IMR-90 (cell line): ENCODE measurements around the gene ALKBH3. TPM values are rescaled to one million over a fixed set of nuclear protein-coding genes. Genes with fewer than 3 reads are reported as not detected.

Source experiments
- ATAC-seq: fragments of 200-7000 bp; cut with Tn5 transposase; 2 replicates; pipeline ENCODE4 v1.9.1; 2020; ENCODE audit warnings: low read depth, mild to moderate bottlenecking, moderate library complexity
- BruUV-seq: library from RNA; stranded (reverse); fragments of 400-500 nt; replicated peaks from 2 replicates; lab custom pipeline; 2021; lab: Mats Ljungman, UMichigan
- CTCF ChIA-PET: fragments of 300-600 bp; formaldehyde crosslinking; extraction: SDS; loops from one replicate; lab custom pipeline; 2021; ENCODE audit warnings: antibody characterized with exemption; lab: Yijun Ruan, JAX
- POLR2A ChIA-PET: fragments of 300-600 bp; sonication (Branson Sonifier 250); formaldehyde crosslinking; loops from one replicate; lab custom pipeline; 2022; ENCODE audit warnings: antibody characterized with exemption; ENCODE audit not compliant: unreplicated experiment; lab: Charles Lee
- DNase-seq: peaks from one replicate; pipeline ENCODE4 v3.0.0; 2013
- H2AFZ ChIP-seq: replicated peaks from 2 replicates; pipeline ENCODE3; 2013; ENCODE audit warnings: low read length, mild to moderate bottlenecking; ENCODE audit not compliant: poor library complexity
- H2AK5ac ChIP-seq: 2 replicates; pipeline ENCODE4 v1.6.1; 2013; ENCODE audit warnings: low read depth, low read length, inconsistent platforms
- H2AK9ac ChIP-seq: replicated peaks from 2 replicates; pipeline ENCODE3; 2013; ENCODE audit warnings: mild to moderate bottlenecking, low read depth, low read length, moderate library complexity; ENCODE audit not compliant: poor library complexity
- H2BK120ac ChIP-seq: 2 replicates; pipeline ENCODE4 v1.6.1; 2013; ENCODE audit warnings: low read depth, low read length, inconsistent platforms
- H2BK15ac ChIP-seq: 3 replicates; pipeline ENCODE4 v1.6.1; 2013; ENCODE audit warnings: low read depth, low read length, inconsistent platforms
- H2BK20ac ChIP-seq: 2 replicates; pipeline ENCODE4 v1.6.1; 2013; ENCODE audit warnings: low read depth, mild to moderate bottlenecking, inconsistent platforms, low read length, moderate library complexity
- H2BK5ac ChIP-seq: 2 replicates; pipeline ENCODE4 v1.6.1; 2013; ENCODE audit warnings: mild to moderate bottlenecking, low read depth, low read length, inconsistent platforms; ENCODE audit not compliant: poor library complexity, severe bottlenecking
- H3K14ac ChIP-seq: replicated peaks from 2 replicates; pipeline ENCODE4 v1.6.1; 2013; ENCODE audit warnings: low read depth, low read length, inconsistent platforms
- H3K18ac ChIP-seq: 2 replicates; pipeline ENCODE4 v1.6.1; 2013; ENCODE audit warnings: low read depth, low read length, control low read depth
- H3K23ac ChIP-seq: 2 replicates; pipeline ENCODE4 v1.6.1; 2013; ENCODE audit warnings: low read depth, low read length, inconsistent platforms
- H3K27ac ChIP-seq: 2 replicates; pipeline ENCODE4 v1.5.1; 2013; ENCODE audit warnings: mild to moderate bottlenecking, control low read depth, low read length; ENCODE audit not compliant: insufficient read depth
- H3K27me3 ChIP-seq: 2 replicates; pipeline ENCODE4 v1.6.1; 2013; ENCODE audit warnings: low read length; ENCODE audit not compliant: control insufficient read depth, insufficient read depth
- H3K36me3 ChIP-seq: 2 replicates; pipeline ENCODE4 v1.6.1; 2013; ENCODE audit warnings: low read length, mixed read lengths; ENCODE audit not compliant: control insufficient read depth, insufficient read depth
- H3K4ac ChIP-seq: 2 replicates; pipeline ENCODE4 v1.6.1; 2013; ENCODE audit warnings: low read depth, low read length, inconsistent platforms
- H3K4me1 ChIP-seq: 2 replicates; pipeline ENCODE4 v1.6.1; 2013; ENCODE audit warnings: low read length, mixed read lengths; ENCODE audit not compliant: control insufficient read depth, insufficient read depth
- H3K4me2 ChIP-seq: 2 replicates; pipeline ENCODE4 v1.6.1; 2013; ENCODE audit warnings: low read depth, mild to moderate bottlenecking, control low read depth, low read length, moderate library complexity
- H3K4me3 ChIP-seq: 2 replicates; pipeline ENCODE4 v1.5.1; 2013; ENCODE audit warnings: low read depth, mild to moderate bottlenecking, control low read depth, low read length, moderate library complexity; ENCODE audit not compliant: insufficient read depth
- H3K56ac ChIP-seq: 2 replicates; pipeline ENCODE4 v1.6.1; 2013; ENCODE audit warnings: low read length, inconsistent platforms; ENCODE audit not compliant: insufficient read depth; ENCODE audit errors: extremely low read depth
- H3K79me1 ChIP-seq, 2 experiments: 2 replicates each; pipeline ENCODE4 v1.6.1; 2013; ENCODE audit warnings: low read length in 2 of 2, inconsistent platforms in 1 of 2, low read depth in 1 of 2
- H3K9ac ChIP-seq: 2 replicates; pipeline ENCODE4 v1.6.1; 2013; ENCODE audit warnings: low read depth, low read length, control low read depth
- H3K9me1 ChIP-seq: 2 replicates; pipeline ENCODE4 v1.6.1; 2013; ENCODE audit warnings: low read length, inconsistent platforms; ENCODE audit not compliant: insufficient read depth
- H3K9me3 ChIP-seq: 2 replicates; pipeline ENCODE4 v1.6.1; 2013; ENCODE audit warnings: low read length; ENCODE audit not compliant: control insufficient read depth, insufficient read depth
- H4K20me1 ChIP-seq: 2 replicates; pipeline ENCODE4 v1.6.1; 2013; ENCODE audit warnings: low read length, inconsistent platforms; ENCODE audit not compliant: insufficient read depth
- H4K5ac ChIP-seq: 2 replicates; pipeline ENCODE4 v1.6.1; 2013; ENCODE audit warnings: mild to moderate bottlenecking, low read depth, low read length, control low read depth
- H4K8ac ChIP-seq, 2 experiments: 2 replicates each; pipeline ENCODE4 v1.6.1; 2013; ENCODE audit warnings: low read depth in 2 of 2, low read length in 2 of 2, control low read depth in 1 of 2, inconsistent platforms in 1 of 2
- H4K91ac ChIP-seq: 2 replicates; pipeline ENCODE4 v1.6.1; 2013; ENCODE audit warnings: low read depth, low read length, inconsistent platforms; ENCODE audit not compliant: insufficient read depth
- CEBPB ChIP-seq: IDR thresholded peaks from 2 replicates; pipeline ENCODE4 v1.6.1; 2012; ENCODE audit warnings: low read depth, low read length, improper control_type of control experiment
- CTCF ChIP-seq: conservative IDR thresholded peaks from 2 replicates; pipeline ENCODE4 v1.5.1; 2012; ENCODE audit warnings: mild to moderate bottlenecking, low read depth, low read length, improper control_type of control experiment
- ELK1 ChIP-seq: fragments of 150-350 bp; IDR thresholded peaks from 2 replicates; pipeline ENCODE4 v1.6.1; 2016; ENCODE audit warnings: low read depth, mild to moderate bottlenecking, low read length, moderate library complexity, borderline replicate concordance
- RFX5 ChIP-seq: IDR thresholded peaks from 2 replicates; pipeline ENCODE4 v1.8.0; 2012; ENCODE audit warnings: low read depth, mild to moderate bottlenecking, low read length, moderate library complexity
- WGBS, 2 experiments: methylation state at CpG; one replicate each; pipeline versions ENCODE4 v1.1.5 to v1.1.7; 2013; ENCODE audit warnings: missing lambda C conversion rate in 2 of 2; ENCODE audit not compliant: insufficient read length in 1 of 2; ENCODE audit errors: extremely low coverage in 2 of 2; 5-methylcytosine and 5-hydroxymethylcytosine counted together
- dilution Hi-C: fragments of 300-500 bp; cut with HindIII; formaldehyde crosslinking; loops from one replicate; pipeline ENCODE4 v1.14.3; 2018; ENCODE audit warnings: low sequenced_read_pairs; ENCODE audit not compliant: unreplicated experiment
- in situ Hi-C: fragments of 300-500 bp; cut with MboI; formaldehyde crosslinking; loops from 3 replicates; pipeline ENCODE4 v1.14.3; 2019; ENCODE audit warnings: low sequenced_read_pairs, inconsistent platforms, mixed read lengths
- intact Hi-C: fragments of 100-400 bp; cut with micrococcal nuclease; formaldehyde crosslinking; loops from 2 replicates; pipeline ENCODE4 v1.10.0; 2022
- polyA plus RNA-seq, 3 experiments: library from polyadenylated mRNA; depleted of rRNA; stranded (reverse); fragments of >200 nt; gene quantifications; 2 replicates each; pipeline ENCODE4 v1.2.3, GENCODE V29; 2012; ENCODE audit warnings: low replicate concordance in 1 of 3
- total RNA-seq: library from RNA; depleted of rRNA; stranded (reverse); fragments of >200 nt; gene quantifications from 2 replicates; pipeline ENCODE4 v1.2.3, GENCODE V29; 2012
- TF ChIP-seq, protein P1 (sequence below): fragments of 150-350 bp; IDR thresholded peaks from 2 replicates; pipeline ENCODE4 v1.6.1; 2017; ENCODE audit warnings: mild to moderate bottlenecking, antibody characterized with exemption, low read length, low read depth

The ALKBH3 gene
- total and polyA plus RNA-seq, 2 of the 4 experiments (the other 2 are of a cell fraction) = 27.7 to 62.9 TPM

GRCh38 chr11:43833657-43834073, 47.0 kb upstream of the ALKBH3 start:
- no CpG with 5 or more reads among the region's 1 CpG for WGBS, 2 experiments

More at GRCh38 chr11:43833657-43834073, 47.0 kb upstream of the ALKBH3 start:
- Histone ChIP-seq H2BK5ac (no peak overlapping the region), H3K27ac (no peak overlapping the region), H3K23ac (no peak overlapping the region), H3K9me3 (no peaks in the 10 kb centered on the region), H3K9me1 (0 out of 2 replicates have a peak, but pooled peaks cover 4% of the 10 kb centered on the region), H3K4me3 (no peak overlapping the region), H4K8ac (no peak overlapping the region), H3K56ac (no peak overlapping the region), H2BK120ac (no peak overlapping the region), H2BK15ac (no peak overlapping the region), H3K4me1 (peaks cover 6% of the 10 kb centered on the region; the same call in 1 of the 2 replicates), H3K4me2 (peak overlapping the region; percentile 46; the same call in 1 of the 2 replicates), H3K4ac (no peak overlapping the region), H4K20me1 (peaks cover 7% of the 10 kb centered on the region; the same call in 1 of the 2 replicates), H4K5ac (no peak overlapping the region), H3K18ac (no peak overlapping the region), H3K9ac (no peak overlapping the region), H3K27me3 (no peaks in the 10 kb centered on the region), H3K14ac (no peak overlapping the region), H4K91ac (no peak overlapping the region), H2AK5ac (no peak overlapping the region), H2BK20ac (no peak overlapping the region), H2AFZ (no peak overlapping the region), H2AK9ac (no peak overlapping the region), H3K36me3 (no peaks in the 10 kb centered on the region), H3K79me1 (peaks cover 0 to 15% of the 10 kb centered on the region in 2 experiments; a peak in 1 of 4 replicates)
- CTCF ChIA-PET = interaction anchor here (4.4 kb wide), 1 partner anchor 18 kb away, joined by 26 read pairs; no protein-coding TSS in a partner anchor
- dilution Hi-C loops (no loop called here), intact Hi-C loops (no loop called here), in situ Hi-C loops (no loop called here)
- ATAC-seq (no peak), DNase-seq (peak; percentile 90)
- BruUV-seq = no TSS peak
- TF ChIP-seq, protein P1, sequence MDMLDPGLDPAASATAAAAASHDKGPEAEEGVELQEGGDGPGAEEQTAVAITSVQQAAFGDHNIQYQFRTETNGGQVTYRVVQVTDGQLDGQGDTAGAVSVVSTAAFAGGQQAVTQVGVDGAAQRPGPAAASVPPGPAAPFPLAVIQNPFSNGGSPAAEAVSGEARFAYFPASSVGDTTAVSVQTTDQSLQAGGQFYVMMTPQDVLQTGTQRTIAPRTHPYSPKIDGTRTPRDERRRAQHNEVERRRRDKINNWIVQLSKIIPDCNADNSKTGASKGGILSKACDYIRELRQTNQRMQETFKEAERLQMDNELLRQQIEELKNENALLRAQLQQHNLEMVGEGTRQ = no peak
- no peak for TF ChIP-seq ELK1
- TF ChIP-seq CEBPB = peak; percentile 95
- no peak for TF ChIP-seq RFX5
- no peak for TF ChIP-seq CTCF
- POLR2A ChIA-PET = no interaction called here
